GM10266 (cell line): Measurements from ENCODE around the gene DENND2A.
"Not testable (repeated sequence)": the region's sequence is repeated elsewhere in the genome, so short reads cannot be mapped to it uniquely, and the experiment has no call there.

Experiments used
- DNase-seq: peaks from one replicate; pipeline ENCODE4 v3.0.0; 2012; ENCODE audit errors: extremely low spot score
- TF ChIP-seq, protein P1 (sequence below): IDR thresholded peaks from 2 replicates; pipeline ENCODE4 v1.5.1; 2012; ENCODE audit warnings: mild to moderate bottlenecking, low read depth; ENCODE audit not compliant: control insufficient read depth, insufficient read depth; ENCODE audit errors: missing control alignments

DENND2A gene

DNA sequence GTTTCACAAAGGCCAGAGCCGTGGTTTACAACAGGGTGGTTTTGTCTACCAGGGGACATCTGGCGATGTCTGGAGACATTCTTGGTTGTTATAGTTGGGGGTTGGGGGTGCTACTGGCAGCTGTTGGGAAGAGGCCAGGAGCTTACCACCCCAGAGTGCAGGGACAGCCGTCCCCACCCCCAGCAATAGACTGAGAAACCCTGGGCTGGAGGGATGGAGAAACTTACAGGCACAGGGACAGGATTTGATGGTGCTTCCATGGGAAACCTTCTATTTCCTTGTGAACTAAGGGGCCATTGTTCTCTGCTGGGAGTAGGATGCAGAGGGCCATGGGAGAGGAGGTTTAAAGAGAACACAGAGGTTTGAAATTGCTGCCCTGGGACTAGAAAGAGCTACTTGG is 43.0 kb upstream of the DENND2A start:
- DNase-seq, result no peak
- TF ChIP-seq, protein P1, sequence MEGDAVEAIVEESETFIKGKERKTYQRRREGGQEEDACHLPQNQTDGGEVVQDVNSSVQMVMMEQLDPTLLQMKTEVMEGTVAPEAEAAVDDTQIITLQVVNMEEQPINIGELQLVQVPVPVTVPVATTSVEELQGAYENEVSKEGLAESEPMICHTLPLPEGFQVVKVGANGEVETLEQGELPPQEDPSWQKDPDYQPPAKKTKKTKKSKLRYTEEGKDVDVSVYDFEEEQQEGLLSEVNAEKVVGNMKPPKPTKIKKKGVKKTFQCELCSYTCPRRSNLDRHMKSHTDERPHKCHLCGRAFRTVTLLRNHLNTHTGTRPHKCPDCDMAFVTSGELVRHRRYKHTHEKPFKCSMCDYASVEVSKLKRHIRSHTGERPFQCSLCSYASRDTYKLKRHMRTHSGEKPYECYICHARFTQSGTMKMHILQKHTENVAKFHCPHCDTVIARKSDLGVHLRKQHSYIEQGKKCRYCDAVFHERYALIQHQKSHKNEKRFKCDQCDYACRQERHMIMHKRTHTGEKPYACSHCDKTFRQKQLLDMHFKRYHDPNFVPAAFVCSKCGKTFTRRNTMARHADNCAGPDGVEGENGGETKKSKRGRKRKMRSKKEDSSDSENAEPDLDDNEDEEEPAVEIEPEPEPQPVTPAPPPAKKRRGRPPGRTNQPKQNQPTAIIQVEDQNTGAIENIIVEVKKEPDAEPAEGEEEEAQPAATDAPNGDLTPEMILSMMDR, result no peak

DNA sequence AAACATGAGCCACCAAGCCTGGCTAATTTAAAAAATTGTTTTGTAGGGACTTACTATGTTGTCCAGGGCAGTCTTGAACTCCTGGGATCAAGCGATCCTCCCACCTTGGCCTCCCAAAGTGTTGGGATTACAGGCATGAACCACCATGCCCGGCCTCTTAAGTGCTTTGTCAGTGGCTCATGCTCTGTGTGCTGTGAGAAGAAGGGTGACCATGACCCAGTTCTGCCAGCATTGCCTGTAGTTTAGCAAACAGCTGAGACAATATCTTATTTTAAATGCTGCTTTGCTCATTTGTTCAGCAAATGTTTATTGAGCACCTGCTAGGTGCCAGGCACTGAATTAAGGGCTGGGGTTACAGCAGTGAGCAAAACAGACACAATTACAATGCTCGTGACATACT is 41.2 kb upstream of the DENND2A start:
- TF ChIP-seq, protein P1, result no peak
- DNase-seq, result no peak

DNA sequence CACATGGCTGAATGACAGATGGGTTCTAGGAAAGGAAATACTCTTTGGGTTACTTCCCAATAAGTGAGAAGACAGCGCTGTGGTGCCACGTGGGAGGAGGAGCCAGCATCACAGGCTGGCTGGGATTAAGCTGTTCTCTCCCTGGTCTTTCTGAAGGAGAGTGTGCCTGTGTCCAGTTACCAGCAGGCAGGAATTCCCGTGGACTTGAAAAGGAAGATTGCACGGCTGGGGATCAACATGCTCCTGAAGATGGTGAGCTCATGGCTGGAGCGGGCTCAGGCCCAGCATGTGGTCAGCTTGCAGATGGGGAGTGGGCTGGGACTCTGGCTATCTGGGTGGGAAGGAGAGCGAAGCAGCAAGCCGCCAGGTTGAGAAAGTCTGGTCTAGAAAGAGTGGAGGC is 40.3 kb upstream of the DENND2A start:
- DNase-seq, result no peak
- TF ChIP-seq, protein P1, result no peak

DNA sequence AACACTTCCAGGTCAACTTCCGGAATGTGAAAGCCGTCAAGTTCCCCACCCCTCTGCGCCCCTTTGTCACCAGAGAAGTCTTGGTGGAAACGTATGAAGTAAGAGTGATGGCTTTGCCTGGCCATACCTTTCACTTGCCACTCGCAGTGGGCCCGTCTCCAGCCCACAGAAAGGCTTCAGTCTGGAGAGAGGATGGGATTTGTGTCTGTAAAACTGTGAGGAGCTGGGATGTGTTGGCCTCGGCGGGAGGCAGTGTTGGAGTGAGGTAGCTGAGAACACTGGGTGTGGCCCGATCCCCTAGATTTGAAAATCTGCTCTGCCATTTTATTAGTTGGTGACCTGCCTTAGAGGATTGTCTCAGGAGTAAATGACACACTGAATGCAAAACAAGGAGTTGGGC is 38.6 kb upstream of the DENND2A start:
- TF ChIP-seq, protein P1, result no peak
- DNase-seq, result no peak

DNA sequence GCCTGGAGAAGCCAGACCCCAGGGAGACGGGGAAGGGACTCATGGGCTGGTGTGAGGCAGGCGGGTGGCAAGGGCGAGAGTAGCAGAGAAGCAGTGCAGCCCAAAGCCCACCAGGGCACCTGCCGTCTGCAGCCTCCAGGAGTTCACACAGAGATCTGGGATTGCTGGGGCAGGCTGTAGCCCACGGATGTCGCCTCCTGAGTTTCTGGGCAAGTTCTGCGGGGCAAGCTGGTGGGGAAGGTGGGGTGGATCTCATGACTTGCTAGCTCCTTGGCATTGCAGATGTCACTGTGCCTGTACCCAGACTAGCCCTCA is 38.2 kb upstream of the DENND2A start:
- TF ChIP-seq, protein P1, result no peak
- DNase-seq, result no peak

DNA sequence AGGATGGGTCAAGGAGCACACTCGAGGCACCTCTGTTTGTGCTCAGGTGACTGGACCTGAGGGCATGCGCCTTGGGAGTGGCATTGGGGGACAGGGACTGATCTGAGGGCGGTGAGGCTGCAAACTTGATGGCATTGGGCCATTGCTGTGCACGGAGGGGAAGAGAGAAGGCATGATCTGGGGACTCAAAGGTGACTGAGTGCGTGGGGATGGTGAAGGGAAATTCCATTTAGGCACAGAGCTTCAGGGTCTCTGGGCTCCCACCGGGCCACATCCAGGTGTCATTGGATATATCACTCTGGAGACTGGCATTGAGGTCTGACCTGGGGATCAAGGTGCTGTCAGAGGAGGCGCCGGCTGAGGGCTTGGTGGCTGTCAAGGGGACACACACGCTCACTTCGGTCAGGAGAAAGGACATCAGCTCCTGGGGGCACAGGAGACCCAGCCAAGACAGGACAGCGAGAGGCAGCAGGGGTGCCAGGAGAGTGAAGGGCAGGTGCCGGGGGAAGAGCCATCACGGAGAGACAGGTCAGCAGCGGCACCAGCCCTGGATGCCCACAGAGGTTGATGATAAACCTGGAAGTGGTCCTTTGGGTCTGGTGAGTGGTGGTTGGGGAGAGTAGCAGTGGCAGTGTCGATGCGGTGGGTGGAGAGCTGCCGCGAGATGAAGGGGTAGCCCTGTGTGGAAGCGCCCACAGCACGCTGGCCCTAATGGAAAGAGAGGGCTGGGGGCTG is 37.6 kb upstream of the DENND2A start:
- no peak for DNase-seq
- TF ChIP-seq, protein P1, result no peak

DNA sequence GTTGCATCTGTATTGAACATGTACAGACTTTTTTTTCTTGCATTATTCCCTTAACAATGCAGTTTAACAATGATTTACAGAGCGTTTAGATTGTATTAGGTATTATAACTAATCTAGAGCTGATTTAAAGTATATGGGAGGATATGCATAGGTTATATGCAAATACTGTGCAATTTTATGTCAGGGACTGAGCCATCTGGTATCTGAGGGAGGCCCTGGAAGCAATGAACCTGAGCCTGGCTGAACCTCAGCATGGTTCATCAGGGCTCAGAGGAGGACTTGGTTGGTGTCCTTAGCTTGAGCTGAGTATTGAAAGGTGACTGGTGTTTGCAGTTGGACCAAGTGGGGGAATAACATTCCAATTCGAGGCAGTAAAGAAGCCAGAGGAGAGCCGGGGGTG is 36.9 kb upstream of the DENND2A start:
- TF ChIP-seq, protein P1, result no peak
- no peak for DNase-seq

DNA sequence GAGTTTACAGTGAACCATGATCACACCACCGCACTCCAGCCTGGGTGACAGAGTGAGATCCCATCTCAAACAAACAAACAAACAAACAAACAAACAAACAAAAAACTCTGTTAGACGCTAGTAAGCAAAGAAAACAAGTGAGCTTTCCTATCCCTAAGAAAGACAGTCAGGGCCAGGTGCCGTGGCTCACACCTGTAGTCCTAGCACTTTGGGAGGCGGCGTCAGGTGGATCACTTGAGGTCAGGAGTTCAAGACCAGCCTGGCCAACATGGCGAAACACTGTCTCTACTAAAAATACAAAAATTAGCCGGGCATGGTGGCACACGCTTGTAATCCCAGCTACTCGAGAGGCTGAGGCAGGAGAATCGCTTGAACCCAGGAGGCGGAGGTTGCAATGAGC is 36.3 kb upstream of the DENND2A start:
- DNase-seq, result not testable (repeated sequence)
